ENCODE data around the gene THSD7A.
"Not testable (repeated sequence)": the region's sequence is repeated elsewhere in the genome, so short reads cannot be mapped to it uniquely, and the experiment has no call there.

THSD7A gene

GRCh38 chr7:11471255-11471654, 360.7 kb downstream of the THSD7A start:
- DNase-seq (ENCODE audit: low read depth in 4 of 4, low spot score in 1 of 4), result no peak

GRCh38 chr7:11469028-11469745, 362.8 kb downstream of the THSD7A start:
- no peak for DNase-seq (ENCODE audit: low read depth in 4 of 4, low spot score in 1 of 4)

- DNase-seq (ENCODE audit: low read depth in 4 of 4, low spot score in 1 of 4), result no peak
Measured at GRCh38 chr7:11466517-11467105, 365.4 kb downstream of the THSD7A start.

GRCh38 chr7:11464624-11465023, 367.4 kb downstream of the THSD7A start:
- DNase-seq (ENCODE audit: low read depth in 4 of 4, low spot score in 1 of 4), result no peak

- DNase-seq (ENCODE audit: low read depth in 4 of 4, low spot score in 1 of 4), result no peak
Measured at GRCh38 chr7:11461946-11462345, 370.1 kb downstream of the THSD7A start.

DNA sequence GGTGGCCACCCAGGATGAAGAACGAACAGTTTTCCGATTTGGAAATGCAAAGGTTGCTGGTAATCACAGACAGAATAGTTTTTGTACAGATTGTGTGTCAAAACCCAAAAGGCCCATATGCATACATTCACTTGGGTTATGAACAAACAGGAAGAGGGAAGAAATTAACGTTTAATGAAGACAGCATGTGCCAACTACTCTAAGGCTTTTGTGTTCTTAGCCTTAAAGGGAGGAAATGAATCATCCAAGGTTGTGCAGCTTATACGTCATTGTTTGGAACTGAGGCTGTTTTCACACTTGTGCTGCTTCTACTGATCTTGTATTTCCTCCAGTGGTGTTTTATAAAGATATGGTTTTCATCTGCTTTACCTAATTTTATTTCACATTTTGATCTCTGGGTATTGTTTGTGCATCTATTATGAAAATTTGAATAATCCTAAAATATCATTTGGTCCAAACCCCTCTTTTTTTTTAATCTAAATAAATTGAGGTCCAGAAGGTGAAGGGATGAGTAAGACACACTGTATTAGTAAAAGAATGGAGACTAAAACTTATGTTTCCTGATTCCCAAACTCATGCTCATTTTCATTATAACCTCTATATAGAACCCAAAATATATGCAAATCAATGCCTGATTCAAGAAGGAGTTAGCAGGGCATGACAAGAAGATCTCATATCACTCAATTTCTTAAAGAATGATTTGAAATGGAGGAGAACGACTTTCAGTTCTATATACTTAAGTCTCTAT, 373.1 kb downstream of the THSD7A start:
- no peak for DNase-seq (ENCODE audit: low read depth in 4 of 4, low spot score in 1 of 4)

- DNase-seq (ENCODE audit: low read depth in 4 of 4, low spot score in 1 of 4), result no peak
Measured at GRCh38 chr7:11457419-11457818, 374.6 kb downstream of the THSD7A start.

- no peak for DNase-seq (ENCODE audit: low read depth in 4 of 4, low spot score in 1 of 4)
Measured at GRCh38 chr7:11456574-11456973, 375.4 kb downstream of the THSD7A start.

DNA sequence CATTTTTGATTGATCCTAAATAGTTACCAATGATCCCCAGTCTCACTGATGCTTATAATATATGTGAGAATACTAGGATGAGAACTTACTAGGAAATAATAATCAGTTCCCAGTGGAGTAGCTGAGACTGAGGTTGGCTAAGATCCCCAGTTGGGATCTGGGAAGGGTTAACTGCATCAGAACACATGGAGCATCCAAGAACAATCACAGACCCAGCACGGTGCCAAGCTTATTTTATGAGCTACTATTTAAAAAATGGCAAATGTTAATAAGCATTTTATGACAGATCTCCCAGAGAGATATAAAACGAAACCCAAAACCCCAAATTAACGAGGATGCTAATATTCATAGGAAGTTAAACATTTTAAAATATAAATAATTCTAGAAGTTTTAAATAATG, 379.5 kb downstream of the THSD7A start:
- DNase-seq (ENCODE audit: low read depth in 4 of 4, low spot score in 1 of 4), result no peak

DNA sequence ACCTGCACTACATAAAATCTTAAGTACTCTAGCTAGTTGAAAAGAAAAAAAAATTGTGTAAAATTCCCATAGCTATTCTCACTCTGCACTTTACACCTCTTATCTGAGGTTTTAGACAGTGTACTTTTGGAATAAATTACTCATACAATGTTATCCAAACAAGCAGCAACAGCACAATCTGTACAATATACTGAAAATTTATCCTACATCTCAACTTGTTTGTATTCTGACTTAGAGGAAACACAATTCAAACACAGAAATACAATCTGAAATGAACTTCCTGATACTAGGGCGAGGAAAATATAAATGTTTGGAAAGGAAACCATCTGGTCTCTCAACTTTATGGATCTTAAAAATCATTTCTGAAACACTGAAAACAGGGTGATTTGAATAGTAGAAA, 381.7 kb downstream of the THSD7A start:
- no peak for DNase-seq (ENCODE audit: low read depth in 4 of 4, low spot score in 1 of 4)

DNA sequence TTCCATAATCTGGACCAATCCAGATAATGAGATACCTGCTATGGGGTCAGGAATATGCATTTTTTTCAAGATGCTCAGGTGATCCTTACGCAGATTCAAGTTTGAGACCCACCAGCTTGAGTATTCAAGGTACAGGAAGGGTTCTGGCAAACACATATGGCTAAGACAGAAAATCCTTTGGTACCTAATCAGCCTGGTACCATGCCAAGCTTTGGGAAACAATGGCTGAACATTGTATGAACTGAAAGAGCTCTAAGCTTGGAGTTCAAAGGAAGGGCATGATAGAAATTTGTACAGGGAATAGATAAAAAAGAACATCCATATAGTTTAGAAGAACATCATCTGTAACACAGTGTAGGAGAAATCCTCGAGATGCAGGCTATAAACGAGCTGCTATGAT, 382.7 kb downstream of the THSD7A start:
- no peak for DNase-seq (ENCODE audit: low read depth in 4 of 4, low spot score in 1 of 4)

GRCh38 chr7:11448323-11448722, 383.7 kb downstream of the THSD7A start:
- DNase-seq (ENCODE audit: low read depth in 4 of 4, low spot score in 1 of 4), result no peak

GRCh38 chr7:11447106-11447505, 384.9 kb downstream of the THSD7A start:
- no peak for DNase-seq (ENCODE audit: low read depth in 4 of 4, low spot score in 1 of 4)

DNA sequence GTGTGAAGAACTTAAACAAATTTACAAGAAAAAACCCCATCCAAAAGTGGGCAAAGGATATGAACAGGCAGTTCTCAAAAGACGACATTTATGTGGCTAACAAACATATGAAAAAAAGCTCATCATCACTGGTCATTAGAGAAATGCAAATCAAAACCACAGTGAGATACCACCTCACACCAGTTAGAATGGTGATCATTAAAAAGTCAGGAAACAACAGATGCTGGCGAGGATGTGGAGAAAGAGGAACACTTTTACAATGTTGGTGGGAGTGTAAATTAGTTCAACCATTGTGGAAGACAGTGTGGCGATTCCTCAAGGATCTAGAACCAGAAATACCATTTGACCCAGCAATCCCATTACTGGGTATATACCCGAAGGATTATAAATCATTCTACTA, 388.1 kb downstream of the THSD7A start:
- DNase-seq (ENCODE audit: low read depth in 4 of 4, low spot score in 1 of 4), result not testable (repeated sequence)

- DNase-seq (ENCODE audit: low read depth in 4 of 4, low spot score in 1 of 4), result no peak
Measured at GRCh38 chr7:11437994-11438393, 394.0 kb downstream of the THSD7A start.

- no peak for DNase-seq (ENCODE audit: low read depth in 4 of 4, low spot score in 1 of 4)
Measured at GRCh38 chr7:11436773-11437524, 395.0 kb downstream of the THSD7A start.

DNA sequence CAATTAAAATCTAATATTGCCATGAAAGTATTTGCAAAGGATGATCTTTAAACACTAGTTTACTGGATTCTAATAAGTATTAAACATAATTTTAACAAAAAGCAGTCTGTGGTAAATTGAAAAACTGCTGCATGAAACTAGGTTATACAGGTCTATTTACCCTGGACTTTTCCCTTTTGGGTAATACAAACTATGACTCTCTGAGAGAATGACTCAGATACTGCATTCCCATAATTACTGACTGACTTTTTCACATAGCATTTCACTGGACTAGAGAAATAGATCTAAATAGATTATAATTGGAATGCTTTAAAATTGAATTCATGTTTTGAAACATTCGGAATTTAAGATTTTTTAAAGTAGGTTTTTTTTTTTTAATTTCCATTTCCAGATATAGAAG, 395.7 kb downstream of the THSD7A start:
- no peak for DNase-seq (ENCODE audit: low read depth in 4 of 4, low spot score in 1 of 4)

- no peak for DNase-seq (ENCODE audit: low read depth in 4 of 4, low spot score in 1 of 4)
Measured at GRCh38 chr7:11434366-11434765, 397.6 kb downstream of the THSD7A start.

DNA sequence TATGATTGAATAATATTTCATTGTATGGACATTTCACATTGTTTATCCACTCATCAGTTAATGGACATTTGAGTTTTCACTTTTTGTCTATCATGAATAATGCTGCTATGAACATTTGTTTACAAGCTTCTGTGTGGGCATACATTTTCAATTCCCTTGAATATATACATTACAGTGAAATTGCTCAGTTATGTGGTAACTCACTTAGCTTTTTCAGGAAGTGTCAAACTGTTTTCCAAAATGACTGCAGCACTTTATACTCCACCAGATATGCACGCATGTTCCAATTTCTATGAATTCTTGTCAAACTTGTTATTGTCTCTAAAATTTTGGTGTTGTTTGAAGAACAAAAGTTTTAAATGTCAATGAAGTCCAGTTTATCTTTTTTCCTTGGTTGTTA, 401.2 kb downstream of the THSD7A start:
- DNase-seq (ENCODE audit: low read depth in 4 of 4, low spot score in 1 of 4), result no peak

DNA sequence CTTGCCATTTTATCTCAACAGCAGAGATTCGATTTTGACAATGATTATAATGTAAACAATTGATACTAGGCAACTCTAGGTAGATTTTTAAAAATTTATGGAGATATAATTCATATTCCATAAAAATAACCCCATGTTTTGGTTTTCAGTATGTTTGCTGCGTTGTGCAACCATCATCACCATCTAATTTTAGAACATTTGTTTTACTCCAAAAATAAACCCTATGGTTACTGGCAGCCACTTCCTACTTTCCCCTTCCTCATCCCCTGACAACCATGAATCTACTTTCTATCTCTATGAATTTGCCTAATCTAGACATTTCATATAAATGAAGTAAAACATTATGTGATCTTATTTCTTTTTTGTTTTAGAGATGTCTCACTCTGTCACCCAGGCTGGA, 401.9 kb downstream of the THSD7A start:
- no peak for DNase-seq (ENCODE audit: low read depth in 4 of 4, low spot score in 1 of 4)

DNA sequence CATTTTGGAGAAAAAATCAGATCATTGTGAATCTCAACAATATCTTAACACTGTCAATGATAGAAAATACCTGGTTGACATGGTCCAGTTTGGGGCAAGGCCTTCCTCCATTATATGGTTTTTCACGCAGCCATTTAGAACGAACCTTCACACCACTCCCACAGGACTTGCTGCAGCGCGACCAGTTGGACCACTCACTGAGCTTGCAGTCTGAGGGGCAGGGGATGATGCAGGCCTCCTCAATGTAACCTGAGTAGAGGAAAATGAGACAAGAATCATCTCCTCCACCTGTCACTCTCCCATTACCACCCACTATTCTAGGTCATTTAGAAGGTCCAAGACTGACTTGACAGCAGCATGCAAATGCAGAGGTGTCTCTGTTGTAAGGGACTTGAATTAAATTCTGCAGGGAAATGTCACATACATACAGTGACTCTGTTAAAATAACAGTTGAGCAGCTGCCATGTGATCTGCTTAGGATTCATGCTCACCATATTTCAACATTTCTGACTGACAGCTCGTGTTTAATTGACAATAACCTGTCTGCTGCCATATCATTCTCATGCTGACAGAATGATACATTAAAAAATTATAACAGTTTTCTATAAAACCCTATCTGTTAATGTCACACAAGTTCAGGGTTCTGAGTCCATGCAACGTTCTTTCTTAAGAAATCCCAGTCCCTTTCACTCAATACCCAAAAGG, 403.0 kb downstream of the THSD7A start:
- no peak for DNase-seq (ENCODE audit: low read depth in 4 of 4, low spot score in 1 of 4)

All from stimulated activated CD4-positive, alpha-beta T cell treated with anti-CD3 and anti-CD28 coated beads, Interleukin-1b, Interleukin-23, amount 100 ng/mL, for 24 hours (primary cell).